PC-3 (cell line): ENCODE data around the gene MIPOL1.

ENCODE experiments used
- CTCF ChIP-seq: fragments of 300-600 bp; sonication (generic); conservative IDR thresholded peaks from 2 replicates; pipeline ENCODE4 v1.5.1; 2017; ENCODE audit warnings: antibody characterized with exemption, low read depth, mild to moderate bottlenecking, low read length
- EZH2 ChIP-seq: fragments of 300-600 bp; sonication (generic); IDR thresholded peaks from one replicate; pipeline ENCODE4 v1.6.1; 2017; ENCODE audit warnings: antibody characterized with exemption, mild to moderate bottlenecking, low read length; ENCODE audit not compliant: unreplicated experiment
- EZH2phosphoT487 ChIP-seq: fragments of 300-600 bp; sonication (generic); IDR thresholded peaks from 2 replicates; pipeline ENCODE4 v1.6.1; 2018; ENCODE audit warnings: mild to moderate bottlenecking, antibody characterized with exemption, low read length, borderline replicate concordance

GRCh38 chr14:37429618-37430017, 231.9 kb downstream of the MIPOL1 start:
- TF ChIP-seq CTCF (no peak), EZH2 (no peak), EZH2phosphoT487 (no peak)
